Measurements from ENCODE around the gene MXRA8.

Gene MXRA8

GRCh38 chr1:1361982-1362423, 3.6 kb upstream of the MXRA8 start:
- peaks cover 40% of the 10 kb centered on the region for H3K27me3 Mint-ChIP-seq
- no peak overlapping the region for H3K4me3 Mint-ChIP-seq
- no peak for ATAC-seq

GRCh38 chr1:1361233-1361981, 3.1 kb upstream of the MXRA8 start:
- Mint-ChIP-seq H3K4me1 (peaks cover 31% of the 10 kb centered on the region), H3K9me3 (no peaks in the 10 kb centered on the region), H3K4me3 (no peak overlapping the region), H3K27ac (no peak overlapping the region), H3K36me3 (no peaks in the 10 kb centered on the region), H3K27me3 (peaks cover 43% of the 10 kb centered on the region)
- ATAC-seq: no peak

More at GRCh38 chr1:1361982-1362423, 3.6 kb upstream of the MXRA8 start:
- Mint-ChIP-seq H3K36me3 (no peaks in the 10 kb centered on the region), H3K27ac (no peak overlapping the region), H3K4me1 (peaks cover 30% of the 10 kb centered on the region), H3K9me3 (no peaks in the 10 kb centered on the region)

GRCh38 chr1:1360506-1361169, 2.3 kb upstream of the MXRA8 start:
- no peak overlapping the region for H3K4me3 Mint-ChIP-seq
- no peak overlapping the region for H3K27ac Mint-ChIP-seq
- H3K4me1 Mint-ChIP-seq: peaks cover 31% of the 10 kb centered on the region
- no peak for ATAC-seq
- no peaks in the 10 kb centered on the region for H3K36me3 Mint-ChIP-seq
- H3K9me3 Mint-ChIP-seq: no peaks in the 10 kb centered on the region
- H3K27me3 Mint-ChIP-seq: peaks cover 43% of the 10 kb centered on the region

- Mint-ChIP-seq H3K4me1 (peaks cover 32% of the 10 kb centered on the region), H3K27me3 (peaks cover 46% of the 10 kb centered on the region), H3K36me3 (no peaks in the 10 kb centered on the region), H3K9me3 (no peaks in the 10 kb centered on the region), H3K4me3 (no peak overlapping the region), H3K27ac (no peak overlapping the region)
- ATAC-seq: no peak
These were observed 1.5 kb upstream of the MXRA8 start for GRCh38 chr1:1359664-1360468.

GRCh38 chr1:1359308-1359663, 931 bp upstream of the MXRA8 start:
- Mint-ChIP-seq H3K36me3 (no peaks in the 10 kb centered on the region), H3K9me3 (no peaks in the 10 kb centered on the region), H3K27ac (no peak overlapping the region), H3K27me3 (peaks cover 52% of the 10 kb centered on the region), H3K4me1 (peaks cover 38% of the 10 kb centered on the region), H3K4me3 (no peak overlapping the region)
- peak; percentile 1 for ATAC-seq

- H3K4me1 Mint-ChIP-seq: peaks cover 51% of the 10 kb centered on the region
- H3K27ac Mint-ChIP-seq: no peak overlapping the region
- ATAC-seq: no peak
- H3K9me3 Mint-ChIP-seq: no peaks in the 10 kb centered on the region
- H3K27me3 Mint-ChIP-seq: peaks cover 65% of the 10 kb centered on the region
- H3K36me3 Mint-ChIP-seq: no peaks in the 10 kb centered on the region
- H3K4me3 Mint-ChIP-seq: no peak overlapping the region
These were observed 403 bp downstream of the MXRA8 start for GRCh38 chr1:1357871-1358432.

GRCh38 chr1:1356796-1357401, 1.5 kb downstream of the MXRA8 start:
- Mint-ChIP-seq H3K4me3 (no peak overlapping the region), H3K36me3 (no peaks in the 10 kb centered on the region), H3K4me1 (peaks cover 62% of the 10 kb centered on the region), H3K27me3 (peaks cover 76% of the 10 kb centered on the region), H3K9me3 (no peaks in the 10 kb centered on the region), H3K27ac (no peak overlapping the region)
- ATAC-seq: no peak

GRCh38 chr1:1356166-1356795, 2.1 kb downstream of the MXRA8 start:
- Mint-ChIP-seq H3K4me1 (peaks cover 62% of the 10 kb centered on the region), H3K4me3 (no peak overlapping the region), H3K27ac (no peak overlapping the region), H3K9me3 (no peaks in the 10 kb centered on the region), H3K27me3 (peaks cover 76% of the 10 kb centered on the region), H3K36me3 (no peaks in the 10 kb centered on the region)
- ATAC-seq: peak; percentile 20

- peaks cover 62% of the 10 kb centered on the region for H3K4me1 Mint-ChIP-seq
- H3K4me3 Mint-ChIP-seq: no peak overlapping the region
- no peaks in the 10 kb centered on the region for H3K9me3 Mint-ChIP-seq
- no peaks in the 10 kb centered on the region for H3K36me3 Mint-ChIP-seq
- ATAC-seq: peak; percentile 4
- no peak overlapping the region for H3K27ac Mint-ChIP-seq
- peaks cover 67% of the 10 kb centered on the region for H3K27me3 Mint-ChIP-seq
These were observed 2.9 kb downstream of the MXRA8 start for GRCh38 chr1:1355416-1355815.

- ATAC-seq: no peak
These were observed 3.8 kb downstream of the MXRA8 start for GRCh38 chr1:1354271-1355247.

GRCh38 chr1:1353389-1354151, 4.8 kb downstream of the MXRA8 start:
- peak overlapping the region; percentile 32 for H3K27ac Mint-ChIP-seq
- H3K4me1 Mint-ChIP-seq: peaks cover 47% of the 10 kb centered on the region
- H3K9me3 Mint-ChIP-seq: no peaks in the 10 kb centered on the region
- ATAC-seq: no peak
- peaks cover 53% of the 10 kb centered on the region for H3K27me3 Mint-ChIP-seq
- H3K36me3 Mint-ChIP-seq: no peaks in the 10 kb centered on the region
- no peak overlapping the region for H3K4me3 Mint-ChIP-seq

More at GRCh38 chr1:1354271-1355247, 3.8 kb downstream of the MXRA8 start:
- Mint-ChIP-seq H3K4me3 (peak overlapping the region; percentile 43), H3K9me3 (no peaks in the 10 kb centered on the region), H3K36me3 (no peaks in the 10 kb centered on the region), H3K27me3 (peaks cover 63% of the 10 kb centered on the region), H3K4me1 (peaks cover 57% of the 10 kb centered on the region), H3K27ac (peak overlapping the region; percentile 32)

GRCh38 chr1:1352786-1353388, 5.5 kb downstream of the MXRA8 start:
- no peak overlapping the region for H3K4me3 Mint-ChIP-seq
- no peaks in the 10 kb centered on the region for H3K9me3 Mint-ChIP-seq
- no peak for ATAC-seq
- H3K27me3 Mint-ChIP-seq: peaks cover 46% of the 10 kb centered on the region
- H3K27ac Mint-ChIP-seq: no peak overlapping the region
- peaks cover 45% of the 10 kb centered on the region for H3K4me1 Mint-ChIP-seq
- H3K36me3 Mint-ChIP-seq: no peaks in the 10 kb centered on the region
